ENCODE data around the gene KCNQ5.

DNA sequence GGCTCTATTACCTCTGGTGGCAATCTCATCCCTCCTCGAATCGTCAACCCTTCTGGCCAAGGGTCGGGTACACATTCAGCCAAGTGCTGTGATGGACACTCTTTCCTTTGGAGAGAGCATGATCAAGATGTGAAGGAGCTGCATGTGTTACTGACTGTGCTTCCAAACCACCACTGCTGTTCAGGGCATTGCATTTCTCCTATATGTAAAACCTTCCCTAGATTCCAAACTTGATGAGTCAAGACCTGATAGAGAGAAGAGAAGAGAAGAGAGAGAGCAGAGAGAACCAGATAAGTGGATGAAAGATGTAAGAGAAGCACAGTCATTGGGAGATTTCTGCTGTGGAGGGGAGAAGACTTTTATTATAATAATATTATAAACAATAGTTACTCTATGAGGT is 162.2 kb downstream of the KCNQ5 start:
- no peak for TF ChIP-seq GLI4 (tag by site-specific recombination; IDR thresholded peaks at IDR 0.05)
- no peak for TF ChIP-seq ZNF223 (tag by site-specific recombination; IDR thresholded peaks at IDR 0.05)

Measured in HEK293 (cell line).